GM19240 (cell line): ENCODE data around the gene ACAP2.
"Not testable (repeated sequence)": the region's sequence is repeated elsewhere in the genome, so short reads cannot be mapped to it uniquely, and the experiment has no call there.

Source experiments
- DNase-seq: peaks from one replicate; pipeline ENCODE4 v3.0.0; 2011; ENCODE audit warnings: low spot score; ENCODE audit not compliant: insufficient read length

The ACAP2 gene

DNA sequence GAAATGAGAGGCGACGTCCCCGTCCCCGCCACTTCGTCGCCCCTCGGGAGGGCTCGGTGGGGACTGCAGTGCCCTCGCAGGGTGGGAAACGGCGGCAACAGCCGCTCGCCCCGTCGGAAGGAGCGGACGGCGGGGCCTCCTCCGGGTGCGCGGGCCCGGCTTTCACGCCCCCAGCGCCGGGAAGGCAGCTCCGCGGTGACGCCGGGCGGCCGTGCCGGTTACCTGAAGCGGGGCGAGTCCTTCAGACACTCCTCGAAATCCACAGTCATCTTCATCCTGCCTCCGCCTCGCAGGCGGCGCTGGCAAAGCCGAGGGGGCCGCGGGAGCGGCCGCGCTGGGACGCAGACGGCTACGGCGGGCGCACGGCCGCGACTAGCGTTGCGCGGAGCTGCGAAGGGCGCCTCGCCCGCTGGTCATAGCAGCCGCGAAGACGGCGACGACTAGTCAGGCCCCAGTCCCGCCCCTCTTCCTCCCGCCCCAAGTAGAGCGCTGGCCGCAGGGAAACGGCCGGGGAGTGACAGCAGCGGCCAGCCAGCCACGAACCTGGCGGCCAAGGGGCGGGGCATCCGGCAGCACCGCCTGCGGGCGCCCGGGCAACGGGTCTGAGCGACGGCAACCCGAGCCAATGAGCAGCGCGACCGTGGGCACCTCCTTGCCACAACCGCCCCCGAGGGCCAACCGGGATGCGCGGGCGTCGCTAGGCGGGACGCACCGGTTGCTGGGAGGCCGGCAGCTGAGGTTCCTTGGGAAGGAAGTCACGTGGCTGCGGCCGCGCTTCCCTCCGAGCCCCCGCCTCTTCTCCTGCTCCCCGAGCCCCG, at the start of gene ACAP2:
TSS of gene ACAP2 (minus strand) at position 448 of the 818 bp plus-strand sequence. CDS start at position 275, 173 bp downstream.
- peak; percentile 94 for DNase-seq

- no peak for DNase-seq
Observed at GRCh38 chr3:195475614-195476013, 32.8 kb upstream of the ACAP2 start.

GRCh38 chr3:195475116-195475515, 32.3 kb upstream of the ACAP2 start:
- not testable (repeated sequence) for DNase-seq

GRCh38 chr3:195468841-195469240, 26.0 kb upstream of the ACAP2 start:
- DNase-seq, result no peak

DNA sequence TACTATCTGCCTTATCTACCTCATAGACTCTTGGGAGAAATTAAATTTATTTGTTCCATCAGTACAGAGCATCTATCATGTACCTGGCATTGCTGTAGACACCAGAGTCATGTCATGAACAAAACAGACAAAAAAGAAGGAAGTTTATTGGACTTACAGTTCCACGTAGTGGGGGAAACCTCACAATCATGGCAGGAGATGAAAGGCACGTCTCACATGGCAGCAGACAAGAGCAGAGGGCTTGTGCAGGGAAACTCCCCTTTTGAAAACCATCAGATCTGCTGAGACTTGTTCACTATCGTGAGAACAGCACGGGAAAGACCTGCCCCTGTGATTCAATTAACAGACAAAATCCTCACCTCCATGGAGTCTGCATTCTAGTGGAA, 25.6 kb upstream of the ACAP2 start:
- DNase-seq, result no peak

DNA sequence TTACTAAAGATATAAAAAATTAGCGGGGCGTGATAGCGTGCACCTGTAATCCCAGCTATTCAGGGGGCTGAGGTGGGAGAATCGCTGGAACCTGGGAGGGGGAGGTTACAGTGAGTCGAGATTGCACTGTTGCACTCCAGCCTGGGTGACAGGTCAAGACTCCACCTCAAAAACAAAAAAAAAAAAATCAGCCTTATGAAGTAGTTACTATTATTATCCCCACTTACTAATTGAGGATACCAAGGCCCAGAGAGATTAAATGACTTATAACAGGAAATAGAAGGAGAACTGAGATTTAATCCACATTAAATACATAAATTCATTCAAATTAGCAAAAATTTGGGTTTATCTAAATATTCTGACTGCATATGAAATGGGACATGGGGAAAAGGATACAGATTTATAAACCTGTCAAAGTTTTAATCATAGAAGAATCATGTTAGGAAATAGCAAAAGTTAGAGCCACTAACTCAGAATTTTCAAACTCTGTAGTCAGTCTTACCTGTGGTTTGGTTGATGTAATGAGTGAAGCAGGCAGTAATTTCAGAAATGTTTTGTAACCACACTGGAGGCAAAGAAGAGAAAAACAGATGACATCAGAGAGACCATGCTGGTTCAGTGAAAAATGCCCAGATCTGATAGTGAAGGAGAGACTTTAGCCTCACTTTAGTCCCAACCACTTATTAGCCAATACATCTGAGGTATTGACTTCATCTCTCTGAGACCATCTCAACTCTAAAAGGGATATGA, 25.0 kb upstream of the ACAP2 start:
- DNase-seq, result no peak

- DNase-seq, result no peak
Observed at GRCh38 chr3:195466251-195466650, 23.4 kb upstream of the ACAP2 start.

DNA sequence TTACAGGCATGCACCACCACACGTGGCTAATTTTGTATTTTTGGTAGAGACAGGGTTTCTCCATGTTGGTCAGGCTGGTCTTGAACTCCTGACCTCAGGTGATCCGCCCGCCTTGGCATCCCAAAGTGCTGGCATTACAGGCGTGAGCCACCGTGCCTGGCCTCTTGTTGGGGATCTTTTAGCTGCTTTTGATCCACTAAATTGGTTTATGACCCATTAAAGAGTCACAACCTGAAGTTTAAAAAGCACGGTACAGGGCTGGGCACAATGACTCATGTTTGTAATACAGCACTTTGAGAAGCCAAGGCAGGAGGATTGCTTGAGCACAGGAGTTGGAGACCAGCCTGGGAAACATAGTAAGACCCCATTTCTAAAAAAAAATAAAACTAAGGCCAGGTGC, 20.1 kb upstream of the ACAP2 start:
- not testable (repeated sequence) for DNase-seq

DNA sequence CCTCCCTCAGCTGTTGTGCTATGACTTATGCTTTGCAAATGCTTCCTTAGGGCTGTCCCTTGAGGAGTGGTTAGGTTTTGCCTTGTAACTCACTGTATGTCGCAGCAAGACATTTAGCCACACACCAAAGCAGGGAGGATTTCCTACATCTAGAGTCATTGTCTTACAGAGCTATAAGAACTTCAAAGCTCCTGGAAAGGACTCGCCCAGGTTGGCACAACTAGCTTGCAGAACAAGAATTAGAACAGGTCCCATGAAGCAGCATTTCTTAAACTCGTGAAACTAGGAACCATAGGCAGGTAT, 19.4 kb upstream of the ACAP2 start:
- DNase-seq, result no peak

DNA sequence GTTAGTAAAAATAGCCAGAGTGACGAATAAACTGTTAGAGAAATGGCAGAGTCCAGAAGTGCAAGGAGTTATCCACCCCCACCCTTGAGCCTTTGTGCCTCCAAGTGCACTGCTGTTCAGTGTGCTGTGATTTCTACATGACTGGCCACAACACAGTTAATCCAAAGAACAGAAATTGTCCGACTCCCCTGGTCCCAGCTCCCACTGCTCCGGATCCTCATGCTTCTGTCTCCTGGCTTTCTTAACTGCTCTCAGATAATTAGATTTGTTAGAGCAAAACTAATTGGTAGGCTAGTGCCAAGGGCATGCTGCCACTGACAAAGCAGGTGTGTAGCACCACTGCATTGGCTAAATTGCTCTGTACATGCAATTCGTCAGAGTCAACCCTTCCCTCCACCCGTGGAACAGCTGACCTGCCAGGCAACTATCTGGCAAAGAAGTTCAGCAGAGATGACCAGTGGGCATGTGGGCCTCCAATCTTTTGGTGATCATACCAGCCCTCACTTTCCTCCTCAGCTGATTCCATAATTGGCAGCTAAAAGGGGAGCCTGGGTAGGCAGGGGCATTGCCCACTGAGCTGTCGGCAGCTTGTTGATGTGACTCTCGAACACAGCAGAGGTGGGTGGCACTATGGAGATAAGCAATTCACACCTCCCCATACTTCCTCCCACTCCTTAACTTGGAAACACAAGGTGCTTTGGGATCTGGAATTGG, 18.9 kb upstream of the ACAP2 start:
- no peak for DNase-seq

DNA sequence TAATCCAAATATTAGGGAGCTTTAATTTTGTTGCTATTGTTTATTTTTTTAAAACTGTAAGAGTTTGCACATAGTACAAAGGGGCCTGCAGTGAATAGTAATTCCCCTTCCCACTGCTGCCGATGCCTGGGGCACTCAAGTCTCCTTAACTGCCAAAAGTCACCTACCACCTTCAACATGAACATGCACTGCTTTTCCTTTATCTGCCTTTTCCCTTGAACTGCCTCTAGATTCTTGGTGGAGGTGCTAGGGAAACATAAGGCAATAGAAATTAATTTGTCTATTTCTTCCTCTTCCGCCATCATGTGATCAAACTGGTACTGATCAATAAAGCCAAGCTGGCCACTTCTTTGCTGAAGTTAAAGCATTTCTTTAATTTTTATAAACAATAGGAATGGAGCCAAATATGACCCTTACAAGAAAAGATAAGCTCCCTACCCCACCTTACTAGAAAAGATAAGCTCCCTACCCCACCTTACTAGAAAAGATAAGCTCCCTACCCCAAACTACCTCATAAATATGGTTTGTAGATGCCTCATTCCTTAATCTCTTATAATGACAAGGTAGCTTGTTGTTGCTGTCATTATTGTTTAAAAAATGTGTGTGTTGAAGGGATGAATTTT, 17.4 kb upstream of the ACAP2 start:
- DNase-seq, result no peak

GRCh38 chr3:195458316-195458717, 15.5 kb upstream of the ACAP2 start:
- DNase-seq, result peak; percentile 35

GRCh38 chr3:195455789-195456188, 13.0 kb upstream of the ACAP2 start:
- no peak for DNase-seq

DNA sequence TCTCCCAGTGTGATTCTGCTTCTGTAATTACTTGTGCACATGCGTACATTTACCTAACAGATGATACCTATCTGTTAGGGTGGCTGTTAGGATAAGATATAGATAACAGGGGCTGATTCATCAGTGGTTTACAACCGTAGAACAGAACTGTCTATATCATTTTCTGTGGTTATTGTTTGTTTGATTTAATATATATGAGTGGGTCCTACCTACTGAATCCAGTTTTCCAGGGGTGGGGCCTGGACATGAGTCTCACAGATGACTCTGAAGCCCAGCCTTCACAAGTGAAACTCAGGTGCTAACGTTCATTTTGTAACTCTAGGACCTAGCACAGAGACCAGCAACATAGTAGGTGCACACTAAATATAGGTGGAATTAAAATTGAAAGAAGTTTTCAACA, 10.4 kb upstream of the ACAP2 start:
- no peak for DNase-seq

DNA sequence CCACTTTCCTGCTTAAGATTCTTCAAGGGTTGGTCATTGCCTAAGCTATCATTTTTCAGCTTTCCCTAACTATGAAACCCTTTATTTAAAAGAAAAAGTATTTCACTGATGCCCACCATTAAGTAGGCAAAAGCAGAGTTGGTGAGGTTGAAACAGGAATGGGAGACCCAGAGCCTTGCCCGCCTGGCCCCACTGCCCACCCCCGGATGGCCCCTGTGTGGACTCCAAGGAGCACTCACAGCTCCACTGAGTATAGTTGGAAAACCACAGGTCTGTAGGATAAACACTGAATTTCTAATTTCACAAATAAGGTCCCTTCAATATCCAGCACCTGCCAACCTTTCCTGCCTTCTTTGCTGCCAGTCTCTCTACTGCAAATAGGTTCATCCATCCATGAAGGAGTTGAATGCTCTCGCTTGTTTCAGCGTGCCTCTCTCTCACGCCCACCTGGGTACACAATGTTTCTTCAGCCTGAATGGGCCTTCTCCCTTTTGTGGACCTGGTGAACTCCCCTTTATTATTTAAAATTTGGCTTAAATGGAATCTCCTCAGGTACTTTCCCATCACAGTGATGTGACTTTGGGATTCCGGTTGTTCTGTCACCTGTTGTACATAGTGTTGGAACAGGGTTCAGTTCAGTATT, 8.7 kb upstream of the ACAP2 start:
- no peak for DNase-seq

- no peak for DNase-seq
Observed at GRCh38 chr3:195450731-195451229, 8.0 kb upstream of the ACAP2 start.

GRCh38 chr3:195448205-195448875, 5.5 kb upstream of the ACAP2 start:
- DNase-seq, result no peak

GRCh38 chr3:195447201-195447600, 4.4 kb upstream of the ACAP2 start:
- no peak for DNase-seq

- DNase-seq, result no peak
Observed at GRCh38 chr3:195446359-195446758, 3.5 kb upstream of the ACAP2 start.

- no peak for DNase-seq
Observed at GRCh38 chr3:195445885-195446284, 3.1 kb upstream of the ACAP2 start.
